GM21737 (cell line): ENCODE measurements around the gene SHISA4.
"Not testable (repeated sequence)": the region's sequence is repeated elsewhere in the genome, so short reads cannot be mapped to it uniquely, and the experiment has no call there.

Experiments used
- ATAC-seq: cut with Tn5 transposase; IDR thresholded peaks from one replicate; pipeline ENCODE4 v1.9.1; 2021; ENCODE audit warnings: mild to moderate bottlenecking, moderate library complexity; ENCODE audit not compliant: unreplicated experiment

The SHISA4 gene

GRCh38 chr1:201895913-201896807 is 7.5 kb downstream of the SHISA4 start:
- ATAC-seq, result peak; percentile 84

GRCh38 chr1:201896951-201897391 is 8.3 kb downstream of the SHISA4 start:
- no peak for ATAC-seq

GRCh38 chr1:201898240-201898894 is 9.7 kb downstream of the SHISA4 start:
- ATAC-seq, result no peak

- ATAC-seq, result no peak
Observed at GRCh38 chr1:201898992-201899391, 10.3 kb downstream of the SHISA4 start.

GRCh38 chr1:201899683-201900429 is 11.2 kb downstream of the SHISA4 start:
- no peak for ATAC-seq

GRCh38 chr1:201900476-201900875 is 11.8 kb downstream of the SHISA4 start:
- no peak for ATAC-seq

- ATAC-seq, result not testable (repeated sequence)
Observed at GRCh38 chr1:201901036-201901435, 12.3 kb downstream of the SHISA4 start.

GRCh38 chr1:201902198-201902597 is 13.5 kb downstream of the SHISA4 start:
- ATAC-seq, result no peak

- ATAC-seq, result no peak
Observed at GRCh38 chr1:201903135-201903534, 14.4 kb downstream of the SHISA4 start.

GRCh38 chr1:201904579-201904978 is 15.9 kb downstream of the SHISA4 start:
- no peak for ATAC-seq

- no peak for ATAC-seq
Observed at GRCh38 chr1:201905234-201905890, 16.7 kb downstream of the SHISA4 start.

GRCh38 chr1:201906336-201906735 is 17.6 kb downstream of the SHISA4 start:
- no peak for ATAC-seq

- ATAC-seq, result no peak
Observed at GRCh38 chr1:201907621-201908020, 18.9 kb downstream of the SHISA4 start.

GRCh38 chr1:201911826-201912571 is 23.3 kb downstream of the SHISA4 start:
- no peak for ATAC-seq

- no peak for ATAC-seq
Observed at GRCh38 chr1:201912832-201913231, 24.1 kb downstream of the SHISA4 start.

GRCh38 chr1:201914456-201915235 is 25.9 kb downstream of the SHISA4 start:
- no peak for ATAC-seq

GRCh38 chr1:201916649-201917249 is 28.1 kb downstream of the SHISA4 start:
- no peak for ATAC-seq

- ATAC-seq, result no peak
Observed at GRCh38 chr1:201917362-201918033, 28.8 kb downstream of the SHISA4 start.
